ENCODE measurements around the gene FHL5. TPM values are rescaled to one million over a fixed set of nuclear protein-coding genes. Genes with fewer than 3 reads are reported as not detected.

FHL5 gene
- total and polyA plus RNA-seq, 7 donors = 2.4 to 17.2 (median 7.1) TPM

- no peaks in the 10 kb centered on the region for H3K9me3 ChIP-seq
- ATAC-seq (no peak), DNase-seq (no peak)
- H3K4me1 ChIP-seq = no peaks in the 10 kb centered on the region
- no peak overlapping the region for H3K27ac ChIP-seq
- H3K27me3 ChIP-seq (ENCODE audit: insufficient read depth in 3 of 3, low read length in 2 of 3) = no peaks in the 10 kb centered on the region
- TF ChIP-seq CTCF (IDR thresholded peaks at IDR 0.05) = no peak
- WGBS, 3 donors = 33 to 63% (median 52%) methylated on average over 1 of the region's 1 CpG
- intact Hi-C loops (cut with DNase I) = no loop called here
- no peak overlapping the region for H3K4me3 ChIP-seq
- H3K36me3 ChIP-seq (ENCODE audit: insufficient read depth in 1 of 2, low read depth in 1 of 2) = no peaks in the 10 kb centered on the region
These were observed 88.9 kb downstream of the FHL5 start for GRCh38 chr6:96651816-96652215.

GRCh38 chr6:96652552-96652951, 89.6 kb downstream of the FHL5 start:
- intact Hi-C loops (cut with DNase I) = no loop called here
- no peak for ATAC-seq

GRCh38 chr6:96653181-96653580, 90.3 kb downstream of the FHL5 start:
- WGBS, 3 donors = 65 to 86% (median 80%) methylated on average over 1 of the region's 1 CpG
- no peak for ATAC-seq
- Histone ChIP-seq H3K9me3 (no peaks in the 10 kb centered on the region), H3K4me3 (no peak overlapping the region), H3K4me1 (no peaks in the 10 kb centered on the region), H3K36me3 (ENCODE audit: insufficient read depth in 1 of 2, low read depth in 1 of 2) (no peaks in the 10 kb centered on the region), H3K27me3 (ENCODE audit: insufficient read depth in 3 of 3, low read length in 2 of 3) (no peaks in the 10 kb centered on the region), H3K27ac (no peak overlapping the region)
- no peak for TF ChIP-seq CTCF (IDR thresholded peaks at IDR 0.05)
- DNase-seq = no peak
- intact Hi-C loops (cut with DNase I) = no loop called here

More at GRCh38 chr6:96652552-96652951, 89.6 kb downstream of the FHL5 start:
- Histone ChIP-seq H3K27ac (no peak overlapping the region), H3K27me3 (ENCODE audit: insufficient read depth in 3 of 3, low read length in 2 of 3) (no peaks in the 10 kb centered on the region), H3K36me3 (ENCODE audit: insufficient read depth in 1 of 2, low read depth in 1 of 2) (no peaks in the 10 kb centered on the region), H3K4me1 (no peaks in the 10 kb centered on the region), H3K4me3 (no peak overlapping the region), H3K9me3 (no peaks in the 10 kb centered on the region)
- no peak for DNase-seq
- WGBS, 3 donors = 62 to 69% (median 68%) methylated on average over 2 of the region's 2 CpGs
- TF ChIP-seq CTCF (IDR thresholded peaks at IDR 0.05) = no peak

GRCh38 chr6:96656567-96656966, 93.6 kb downstream of the FHL5 start:
- Histone ChIP-seq H3K27me3 (ENCODE audit: insufficient read depth in 3 of 3, low read length in 2 of 3) (no peaks in the 10 kb centered on the region), H3K27ac (no peak overlapping the region), H3K4me1 (no peaks in the 10 kb centered on the region), H3K9me3 (no peaks in the 10 kb centered on the region), H3K36me3 (ENCODE audit: insufficient read depth in 1 of 2, low read depth in 1 of 2) (no peaks in the 10 kb centered on the region), H3K4me3 (no peak overlapping the region)
- no peak for DNase-seq
- WGBS, 3 donors = 71 to 83% (median 71%) methylated on average over 1 of the region's 1 CpG
- intact Hi-C loops (cut with DNase I) = no loop called here
- TF ChIP-seq CTCF (IDR thresholded peaks at IDR 0.05) = no peak
- no peak for ATAC-seq

GRCh38 chr6:96657344-96657743, 94.4 kb downstream of the FHL5 start:
- Histone ChIP-seq H3K27me3 (ENCODE audit: insufficient read depth in 3 of 3, low read length in 2 of 3) (no peaks in the 10 kb centered on the region), H3K4me3 (no peak overlapping the region), H3K4me1 (no peaks in the 10 kb centered on the region), H3K9me3 (peaks cover 2% of the 10 kb centered on the region), H3K27ac (no peak overlapping the region), H3K36me3 (ENCODE audit: insufficient read depth in 1 of 2, low read depth in 1 of 2) (no peaks in the 10 kb centered on the region)
- 69 to 84% (median 71%) methylated on average over 3 to 5 of the region's 5 CpGs for WGBS, 3 donors
- no peak for TF ChIP-seq CTCF (IDR thresholded peaks at IDR 0.05)
- intact Hi-C loops (cut with DNase I) = no loop called here
- no peak for ATAC-seq
- no peak for DNase-seq

All from psoas muscle (tissue), 8 donors.